AG04450 (cell line): ENCODE measurements around the gene RAB7B. TPM values are rescaled to one million over a fixed set of nuclear protein-coding genes. Genes with fewer than 3 reads are reported as not detected.

Source experiments
- CTCF ChIA-PET: fragments of 300-600, 350-600 bp; formaldehyde crosslinking; extraction: SDS; loops from one replicate; lab custom pipeline; 2022; ENCODE audit warnings: antibody characterized with exemption, inconsistent platforms; lab: Charles Lee
- POLR2A ChIA-PET: fragments of 350-600 bp; formaldehyde crosslinking; extraction: SDS; loops from one replicate; lab custom pipeline; 2021; ENCODE audit warnings: antibody characterized with exemption, inconsistent platforms; lab: Yijun Ruan, JAX
- DNase-seq: peaks from one replicate; pipeline ENCODE4 v3.0.0-alpha.2; 2011; ENCODE audit warnings: low read depth, low spot score
- H3K27ac ChIP-seq: one replicate; pipeline ENCODE4 v1.5.1; 2012; ENCODE audit warnings: low read depth, low read length, control low read depth
- H3K27me3 ChIP-seq: one replicate; pipeline ENCODE4 v1.6.0; 2012; ENCODE audit warnings: low read length; ENCODE audit not compliant: control insufficient read depth, insufficient read depth
- H3K4me3 ChIP-seq: 2 replicates; pipeline ENCODE4 v1.5.1; 2011; ENCODE audit warnings: mild to moderate bottlenecking, low read depth, low read length, control low read depth
- H3K9me3 ChIP-seq: 2 replicates; pipeline ENCODE4 v1.5.1; 2012; ENCODE audit warnings: low read length; ENCODE audit not compliant: control insufficient read depth, insufficient read depth
- polyA plus RNA-seq: library from polyadenylated mRNA; depleted of rRNA; stranded (reverse); fragments of >200 nt; gene quantifications from 2 replicates; pipeline ENCODE4 v1.2.3, GENCODE V29; 2011
- TF ChIP-seq, protein P1 (sequence below): IDR thresholded peaks from 2 replicates; pipeline ENCODE4 v1.5.1; 2011; ENCODE audit warnings: low read depth, low read length, control low read depth, inconsistent platforms

The RAB7B gene
- polyA plus RNA-seq, 1 experiment, result 17.5 TPM

DNA sequence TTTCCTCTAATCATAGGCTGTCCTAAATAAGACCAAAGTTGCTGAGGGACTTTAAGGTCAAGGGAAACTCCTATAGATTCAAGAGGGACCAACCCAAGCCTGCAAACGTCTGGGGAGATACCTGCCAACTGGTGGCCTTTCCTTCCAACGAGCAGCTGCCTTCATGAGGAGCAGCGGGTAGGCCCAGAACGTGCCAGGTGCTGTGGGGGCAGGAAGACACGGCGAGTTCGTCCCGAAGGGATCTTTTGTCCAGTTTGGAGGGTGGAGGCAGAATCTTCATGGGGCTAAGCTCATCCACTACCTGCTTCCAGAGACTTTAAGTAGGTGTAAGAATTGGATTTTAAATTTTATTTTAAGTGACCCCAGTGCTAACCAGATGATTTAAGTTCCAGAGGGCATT is 34.0 kb downstream of the RAB7B start:
- Histone ChIP-seq H3K27ac (no peak overlapping the region), H3K9me3 (no peaks in the 10 kb centered on the region; the same call in 1 of the 2 replicates), H3K27me3 (peaks cover 2% of the 10 kb centered on the region), H3K4me3 (no peak overlapping the region)
- ChIA-PET CTCF (interaction anchor here (1.0 to 3.9 kb wide), 5 partner anchors 8 to 311 kb away, joined by 3 to 32 read pairs (median 8); no protein-coding TSS in a partner anchor), POLR2A (no interaction called here)
- TF ChIP-seq, protein P1, sequence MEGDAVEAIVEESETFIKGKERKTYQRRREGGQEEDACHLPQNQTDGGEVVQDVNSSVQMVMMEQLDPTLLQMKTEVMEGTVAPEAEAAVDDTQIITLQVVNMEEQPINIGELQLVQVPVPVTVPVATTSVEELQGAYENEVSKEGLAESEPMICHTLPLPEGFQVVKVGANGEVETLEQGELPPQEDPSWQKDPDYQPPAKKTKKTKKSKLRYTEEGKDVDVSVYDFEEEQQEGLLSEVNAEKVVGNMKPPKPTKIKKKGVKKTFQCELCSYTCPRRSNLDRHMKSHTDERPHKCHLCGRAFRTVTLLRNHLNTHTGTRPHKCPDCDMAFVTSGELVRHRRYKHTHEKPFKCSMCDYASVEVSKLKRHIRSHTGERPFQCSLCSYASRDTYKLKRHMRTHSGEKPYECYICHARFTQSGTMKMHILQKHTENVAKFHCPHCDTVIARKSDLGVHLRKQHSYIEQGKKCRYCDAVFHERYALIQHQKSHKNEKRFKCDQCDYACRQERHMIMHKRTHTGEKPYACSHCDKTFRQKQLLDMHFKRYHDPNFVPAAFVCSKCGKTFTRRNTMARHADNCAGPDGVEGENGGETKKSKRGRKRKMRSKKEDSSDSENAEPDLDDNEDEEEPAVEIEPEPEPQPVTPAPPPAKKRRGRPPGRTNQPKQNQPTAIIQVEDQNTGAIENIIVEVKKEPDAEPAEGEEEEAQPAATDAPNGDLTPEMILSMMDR, result no peak
- DNase-seq, result no peak

DNA sequence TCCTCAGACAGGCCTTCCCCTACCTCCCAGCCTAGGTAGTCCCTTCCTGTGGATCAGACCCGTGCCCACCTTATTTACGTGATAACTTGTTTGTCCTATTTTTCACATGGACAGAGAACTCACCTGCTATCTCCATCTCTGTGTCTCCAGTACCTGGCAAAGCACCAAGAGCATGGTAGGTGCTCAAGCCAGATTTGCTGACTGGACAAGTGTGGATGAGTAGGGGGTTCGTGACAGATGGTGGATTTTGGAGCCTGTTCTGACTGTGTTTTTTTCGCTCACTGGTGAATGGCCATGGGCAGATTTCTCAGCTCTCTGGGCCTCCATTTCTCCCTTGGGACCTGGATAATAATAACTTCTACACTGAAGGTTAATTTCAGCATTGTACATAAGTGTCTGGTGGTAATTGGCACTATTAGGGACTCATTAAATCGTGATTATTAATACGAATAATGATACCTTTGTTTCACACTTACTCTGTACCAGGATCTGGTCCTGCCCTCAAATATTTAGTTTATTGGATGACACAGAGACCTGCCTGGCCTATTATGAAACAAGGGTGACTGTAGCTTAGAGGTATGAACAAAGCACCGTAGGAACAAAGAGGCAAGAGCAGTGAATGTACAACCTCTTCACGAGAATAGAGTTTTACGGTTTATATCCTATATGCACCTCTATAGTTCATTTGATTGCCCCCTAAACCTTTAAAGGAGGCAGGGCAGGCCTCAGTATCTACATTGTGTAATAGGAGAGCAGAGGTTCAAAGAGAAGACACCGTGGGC is 35.5 kb downstream of the RAB7B start:
- Histone ChIP-seq H3K4me3 (no peak overlapping the region), H3K27me3 (peaks cover 2% of the 10 kb centered on the region), H3K9me3 (peaks cover 5% of the 10 kb centered on the region; the same call in 1 of the 2 replicates), H3K27ac (no peak overlapping the region)
- no peak for DNase-seq
- CTCF ChIA-PET, result interaction anchor here (1.2 to 3.9 kb wide), 3 partner anchors 10 to 176 kb away, joined by 3 to 32 read pairs (median 8); no protein-coding TSS in a partner anchor
- POLR2A ChIA-PET, result no interaction called here
- TF ChIP-seq, protein P1, result no peak

DNA sequence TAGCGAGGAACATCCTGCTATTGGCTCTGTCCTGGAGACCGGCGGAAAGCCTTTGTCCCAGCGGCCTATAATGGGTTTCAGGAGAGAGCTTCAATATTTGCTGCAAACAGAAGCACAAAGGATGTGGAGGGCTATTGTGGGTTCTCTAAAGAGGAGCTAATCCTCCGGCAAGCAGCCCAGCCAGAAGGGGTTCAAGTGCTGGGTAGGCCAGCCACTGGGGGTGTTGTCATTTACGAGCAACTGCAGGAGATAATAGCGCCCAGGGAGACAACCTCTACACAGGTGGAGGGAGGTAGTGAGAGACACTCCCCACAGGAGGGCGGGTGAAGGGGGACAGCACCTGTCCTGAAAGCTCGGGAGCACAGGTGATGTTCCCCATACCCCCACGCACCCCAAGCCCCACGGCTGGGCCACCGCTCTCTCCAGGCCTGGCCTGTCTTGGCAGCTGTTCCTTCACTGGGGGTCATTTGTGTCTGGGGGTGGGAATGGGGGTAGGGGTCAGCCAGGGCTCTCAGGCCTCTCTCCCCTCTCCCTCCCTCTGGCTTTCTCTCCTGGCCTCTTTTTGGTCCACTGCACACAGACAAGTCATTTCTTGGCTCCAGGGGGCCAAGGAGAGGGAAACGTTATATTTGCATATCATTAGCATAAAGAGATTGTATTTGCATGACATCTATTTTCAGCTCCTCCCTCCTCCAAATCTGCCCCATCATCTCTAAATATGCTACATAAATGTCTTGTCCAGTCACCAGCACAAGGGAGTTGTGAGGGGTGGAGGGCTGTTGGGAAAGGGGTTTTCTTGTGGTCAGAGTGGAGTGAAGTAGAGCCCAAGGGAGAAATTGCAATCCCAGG is 37.9 kb downstream of the RAB7B start:
- H3K27me3 ChIP-seq, result peaks cover 5% of the 10 kb centered on the region
- CTCF ChIA-PET, result interaction anchor here (0.6 to 2.6 kb wide), 4 partner anchors 12 to 307 kb away, joined by 3 to 20 read pairs (median 4); no protein-coding TSS in a partner anchor

DNA sequence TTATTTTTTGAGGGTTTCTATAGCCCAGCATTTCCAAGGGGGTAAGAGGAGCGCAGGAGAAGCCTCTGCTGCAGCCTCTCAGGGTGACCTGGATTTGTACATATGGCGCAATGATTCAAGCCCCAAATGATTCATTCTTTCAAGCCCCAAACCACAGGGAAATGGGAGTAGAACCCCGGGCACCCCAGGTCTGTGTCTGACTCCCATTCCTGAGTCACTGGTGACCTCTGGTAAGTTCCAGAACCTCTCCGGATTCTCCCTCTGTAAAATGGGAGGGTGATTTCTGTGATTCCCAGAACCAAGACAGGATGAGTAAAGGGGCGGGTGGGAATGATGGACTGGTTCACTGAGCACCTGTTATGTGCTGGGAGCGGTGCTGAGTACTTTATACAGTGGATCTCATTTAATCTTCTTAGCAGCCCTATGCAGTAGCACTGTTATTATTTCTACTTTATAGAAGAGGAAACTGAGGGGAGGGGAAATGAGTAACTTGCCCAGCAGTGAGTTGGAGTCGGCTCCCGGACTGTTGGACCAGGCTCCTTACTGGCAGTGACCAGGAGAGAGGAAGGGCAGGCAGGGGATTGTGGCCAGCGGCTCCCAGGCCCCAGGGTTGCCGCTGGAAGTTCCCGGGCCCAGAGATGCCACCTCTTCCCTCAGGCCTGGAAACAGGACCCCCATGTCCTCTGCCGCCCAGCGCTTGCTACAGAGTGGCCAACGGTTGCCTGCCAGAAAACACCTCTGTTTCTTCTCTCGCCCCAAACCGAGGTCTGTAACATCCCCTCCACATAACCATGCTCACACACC is 39.6 kb downstream of the RAB7B start:
- ChIA-PET POLR2A (interaction anchor here (1.0 kb wide), 1 partner anchor 14 kb away, joined by 3 read pairs; no protein-coding TSS in a partner anchor), CTCF (interaction anchor here (2.0 to 2.6 kb wide), 2 partner anchors 14 to 45 kb away, joined by 6 to 20 read pairs; no protein-coding TSS in a partner anchor)
- Histone ChIP-seq H3K27me3 (peaks cover 17% of the 10 kb centered on the region), H3K9me3 (peaks cover 5% of the 10 kb centered on the region; the same call in 1 of the 2 replicates), H3K27ac (no peak overlapping the region), H3K4me3 (no peak overlapping the region)
- TF ChIP-seq, protein P1, result no peak
- DNase-seq, result no peak

More for the DNA sequence above, 37.9 kb downstream of the RAB7B start:
- POLR2A ChIA-PET, result no interaction called here
- Histone ChIP-seq H3K27ac (no peak overlapping the region), H3K4me3 (no peak overlapping the region), H3K9me3 (peaks cover 5% of the 10 kb centered on the region; the same call in 1 of the 2 replicates)
- TF ChIP-seq, protein P1, result no peak
- DNase-seq, result no peak
